ENCODE data around the gene ZNF496.

- TF ChIP-seq TAF1 (IDR thresholded peaks at IDR 0.05; ENCODE audit: borderline replicate concordance, insufficient read depth, low read length) (no peak), POLR2AphosphoS5 (IDR thresholded peaks at IDR 0.05; ENCODE audit: low read depth, low read length) (no peak)
These were observed 45.0 kb upstream of the ZNF496 start for GRCh38 chr1:247376659-247377058.
